ENCODE measurements around the gene E2F4. TPM values are rescaled to one million over a fixed set of nuclear protein-coding genes. Genes with fewer than 3 reads are reported as not detected.

E2F4 gene
- total and polyA plus RNA-seq, 2 of the 13 experiments (the other 11 are each of a cell fraction or from before 2014, with no cell fraction given): 84.8 to 91.2 TPM

DNA sequence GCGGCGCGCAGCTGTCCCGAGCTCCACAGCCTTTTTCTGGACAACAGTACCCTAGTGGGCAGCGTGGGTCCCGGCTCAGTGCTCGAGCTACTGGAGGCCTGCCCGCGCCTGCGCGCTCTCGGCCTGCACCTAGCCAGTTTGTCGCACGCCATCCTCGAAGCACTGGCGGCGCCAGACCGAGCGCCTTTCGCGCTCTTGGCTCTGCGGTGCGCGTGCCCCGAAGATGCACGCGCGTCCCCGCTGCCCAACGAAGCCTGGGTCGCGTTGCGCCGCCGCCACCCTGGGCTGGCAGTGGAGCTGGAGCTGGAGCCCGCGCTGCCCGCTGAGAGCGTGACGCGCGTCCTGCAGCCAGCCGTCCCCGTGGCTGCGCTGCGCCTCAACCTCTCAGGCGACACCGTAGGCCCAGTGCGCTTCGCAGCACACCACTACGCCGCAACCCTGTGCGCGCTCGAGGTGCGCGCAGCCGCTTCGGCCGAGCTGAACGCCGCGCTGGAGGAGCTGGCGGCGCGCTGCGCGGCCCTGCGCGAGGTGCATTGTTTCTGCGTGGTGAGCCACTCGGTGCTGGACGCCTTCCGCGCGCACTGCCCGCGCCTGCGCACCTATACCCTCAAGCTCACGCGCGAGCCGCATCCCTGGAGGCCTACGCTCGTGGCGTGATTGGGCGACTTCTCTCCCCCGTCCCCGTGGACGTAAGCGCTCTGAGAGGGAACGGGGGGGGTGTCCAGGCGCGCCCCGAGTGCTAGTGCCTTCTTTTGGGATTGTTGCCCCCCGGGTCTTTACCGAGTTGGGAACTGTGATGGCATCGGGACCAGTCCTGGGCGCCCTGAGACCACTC is 28.6 kb upstream of the E2F4 start:
- no peak overlapping the region for H3K9ac ChIP-seq (ENCODE audit: insufficient read depth, low read depth, low read length)
- peaks cover 9 to 33% of the 10 kb centered on the region in 2 experiments for H3K27me3 ChIP-seq (ENCODE audit: control insufficient read depth in 1 of 2, insufficient read depth in 2 of 2, low read length in 2 of 2)
- no peak overlapping the region for H3K4me3 ChIP-seq (replicated peaks in 1 of 3; ENCODE audit: insufficient read depth in 1 of 3, low read depth in 2 of 3, low read length in 3 of 3)
- no peaks in the 10 kb centered on the region for H4K20me1 ChIP-seq (ENCODE audit: insufficient read depth, low read length)
- peaks cover 39% of the 10 kb centered on the region for H3K4me1 ChIP-seq (ENCODE audit: insufficient read depth, low read length)
- 98% methylated on average over 99 of the region's 99 CpGs for WGBS (ENCODE audit: low lambda C conversion rate)
- BruUV-seq (replicated peaks): no TSS peak
- DNase-seq (ENCODE audit: low spot score) (no peak), ATAC-seq (no peak), FAIRE-seq (no peak)
- intact Hi-C loops (cut with micrococcal nuclease; ENCODE audit: unreplicated experiment) (no loop called here), in situ Hi-C loops (cut with HindIII; ENCODE audit: extremely low pct_ligation_motif_present, low pct_unique_long_range_greater_than_20kb) (no loop called here)
- H3K9me3 ChIP-seq (ENCODE audit: low read length): no peaks in the 10 kb centered on the region
- H3K79me2 ChIP-seq (ENCODE audit: insufficient read depth, low read length): no peaks in the 10 kb centered on the region
- TF ChIP-seq ZNF282 (IDR thresholded peaks at IDR 0.05; ENCODE audit: partially characterized antibody): no peak
- TF ChIP-seq ZBTB14 (CRISPR knock-in tag; IDR thresholded peaks at IDR 0.05): no peak
- peak; percentile 41 for TF ChIP-seq RBFOX2 (IDR thresholded peaks at IDR 0.05; ENCODE audit: low read depth, low read length)
- TF ChIP-seq ZHX1 (CRISPR knock-in tag; IDR thresholded peaks at IDR 0.05; ENCODE audit: low read depth): peak; percentile 59; the same call in 1 of the 2 replicates
- no peak for TF ChIP-seq MAF1 (CRISPR knock-in tag; IDR thresholded peaks at IDR 0.05; ENCODE audit: borderline replicate concordance)
- no peak for TF ChIP-seq MIXL1 (CRISPR knock-in tag; IDR thresholded peaks at IDR 0.05)
- ChIA-PET POLR2A (no interaction called here), CTCF (ENCODE audit: low intra/inter-chr PET ratio, low total read pairs) (no interaction called here)
- H3K27ac ChIP-seq (ENCODE audit: extremely low read length, insufficient read depth, low read length): no peak overlapping the region
- no peak overlapping the region for H2AFZ ChIP-seq (ENCODE audit: low read length)
- H3K36me3 ChIP-seq (replicated peaks in 1 of 2; ENCODE audit: control insufficient read depth in 1 of 2, insufficient read depth in 2 of 2, low read length in 2 of 2): no peaks in the 10 kb centered on the region
- H3K4me2 ChIP-seq (ENCODE audit: low read depth, low read length): no peak overlapping the region
